Esophagus muscularis mucosa (tissue), 4 donors: ENCODE data around the gene FGF14.

Experiments
- EP300 ChIP-seq: sonication (generic); formaldehyde crosslinking; IDR thresholded peaks from one replicate; pipeline ENCODE4 v1.6.1; 2017; ENCODE audit warnings: antibody characterized with exemption
- POLR2A ChIP-seq: fragments of 450-650 bp; IDR thresholded peaks from one replicate; pipeline ENCODE4 v1.6.1; 2017; ENCODE audit warnings: antibody characterized with exemption, moderate library complexity, mild to moderate bottlenecking, low read depth
- TF ChIP-seq, protein P1 (sequence below), 3 experiments: fragments of 200-600 bp in 2 of 3; fragments of 450-650 bp in 1 of 3; sonication (generic) in 2 of 3; IDR thresholded peaks; one replicate each; pipeline ENCODE4 v1.5.1; 2017 to 2019; ENCODE audit warnings: antibody characterized with exemption in 3 of 3, mild to moderate bottlenecking in 2 of 3, moderate library complexity in 1 of 3

DNA sequence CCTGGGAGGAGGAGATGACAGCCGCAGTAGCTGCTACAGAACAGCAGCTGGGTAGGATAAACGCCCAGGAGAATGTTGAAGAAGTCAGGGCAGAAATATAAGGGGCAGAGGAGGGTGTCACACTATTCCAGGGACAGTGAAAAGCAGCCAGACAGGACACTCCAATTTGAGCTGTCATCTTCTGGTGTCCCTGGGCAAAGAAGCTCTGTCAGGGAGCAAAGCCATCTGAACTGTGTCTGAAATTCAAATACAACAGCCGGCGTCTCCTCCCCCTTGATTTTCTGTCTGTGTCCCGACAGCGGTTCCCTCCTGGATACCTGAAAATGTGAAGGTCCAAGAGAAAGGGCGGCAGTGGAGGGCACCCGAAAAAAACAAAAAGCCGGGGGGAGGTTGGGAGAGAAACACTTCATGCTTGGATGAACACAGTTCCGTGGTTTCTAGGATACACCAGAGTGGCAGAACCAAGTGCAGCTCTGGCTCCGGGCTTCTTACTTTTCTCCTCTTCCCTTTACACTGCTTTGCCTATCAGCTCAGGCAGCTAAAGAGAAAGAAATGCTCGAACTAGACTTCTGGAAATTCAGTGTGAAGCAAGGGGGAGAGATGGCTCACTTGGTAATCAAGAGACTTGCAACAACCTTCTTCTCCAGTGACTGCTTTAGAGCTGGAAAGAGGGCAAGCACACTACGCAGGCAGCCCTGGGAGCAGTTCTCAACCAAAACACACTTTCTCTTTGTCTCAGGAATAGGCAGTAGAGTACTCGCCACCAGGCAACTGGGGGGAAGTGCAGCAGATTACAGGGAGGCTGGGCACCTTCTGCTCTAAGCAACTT lies 483.8 kb downstream of the FGF14 start:
- no peak for TF ChIP-seq POLR2A
- TF ChIP-seq, protein P1, sequence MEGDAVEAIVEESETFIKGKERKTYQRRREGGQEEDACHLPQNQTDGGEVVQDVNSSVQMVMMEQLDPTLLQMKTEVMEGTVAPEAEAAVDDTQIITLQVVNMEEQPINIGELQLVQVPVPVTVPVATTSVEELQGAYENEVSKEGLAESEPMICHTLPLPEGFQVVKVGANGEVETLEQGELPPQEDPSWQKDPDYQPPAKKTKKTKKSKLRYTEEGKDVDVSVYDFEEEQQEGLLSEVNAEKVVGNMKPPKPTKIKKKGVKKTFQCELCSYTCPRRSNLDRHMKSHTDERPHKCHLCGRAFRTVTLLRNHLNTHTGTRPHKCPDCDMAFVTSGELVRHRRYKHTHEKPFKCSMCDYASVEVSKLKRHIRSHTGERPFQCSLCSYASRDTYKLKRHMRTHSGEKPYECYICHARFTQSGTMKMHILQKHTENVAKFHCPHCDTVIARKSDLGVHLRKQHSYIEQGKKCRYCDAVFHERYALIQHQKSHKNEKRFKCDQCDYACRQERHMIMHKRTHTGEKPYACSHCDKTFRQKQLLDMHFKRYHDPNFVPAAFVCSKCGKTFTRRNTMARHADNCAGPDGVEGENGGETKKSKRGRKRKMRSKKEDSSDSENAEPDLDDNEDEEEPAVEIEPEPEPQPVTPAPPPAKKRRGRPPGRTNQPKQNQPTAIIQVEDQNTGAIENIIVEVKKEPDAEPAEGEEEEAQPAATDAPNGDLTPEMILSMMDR (IDR thresholded peaks at IDR 0.05): no peak
- no peak for TF ChIP-seq EP300
